ENCODE measurements around the gene ATP8B2. TPM values are rescaled to one million over a fixed set of nuclear protein-coding genes. Genes with fewer than 3 reads are reported as not detected.

Gene ATP8B2
- total and polyA plus RNA-seq, 7 donors: 0.92 to 64.3 (median 53.1) TPM

DNA sequence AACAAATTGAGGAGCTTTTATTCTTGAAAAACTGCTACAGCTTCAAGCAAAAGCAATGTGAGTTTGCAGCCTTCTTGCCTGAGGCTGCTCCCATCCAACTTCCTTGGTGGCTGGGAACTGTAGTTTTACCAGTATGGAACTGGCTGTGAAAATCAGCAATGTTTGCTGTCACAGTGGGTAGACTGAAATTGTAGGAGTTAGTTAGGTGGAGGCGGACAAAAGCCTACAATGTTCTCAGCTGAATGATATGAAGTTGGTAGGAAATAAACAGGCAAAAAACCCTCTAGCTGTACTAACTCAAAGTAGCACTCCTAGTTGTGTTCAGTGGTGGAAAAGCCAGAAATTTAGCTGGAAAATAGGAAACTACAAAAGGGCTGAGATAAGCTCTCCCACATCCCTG lies 34.4 kb upstream of the ATP8B2 start:
- peaks cover 2 to 14% (median 9%) of the 10 kb centered on the region in 4 donors for H3K9me3 ChIP-seq
- WGBS, 2 donors: 87 to 92% methylated on average over 1 of the region's 1 CpG
- intact Hi-C loops (cut with DNase I): no loop called here
- H3K4me3 ChIP-seq: no peak overlapping the region
- H3K36me3 ChIP-seq: no peaks in the 10 kb centered on the region
- no peaks in the 10 kb centered on the region for H3K27me3 ChIP-seq
- TF ChIP-seq EP300 (IDR thresholded peaks at IDR 0.05) (no peak), POLR2AphosphoS5 (IDR thresholded peaks at IDR 0.05) (no peak), POLR2A (IDR thresholded peaks at IDR 0.05) (no peak)
- TF ChIP-seq, protein P1, sequence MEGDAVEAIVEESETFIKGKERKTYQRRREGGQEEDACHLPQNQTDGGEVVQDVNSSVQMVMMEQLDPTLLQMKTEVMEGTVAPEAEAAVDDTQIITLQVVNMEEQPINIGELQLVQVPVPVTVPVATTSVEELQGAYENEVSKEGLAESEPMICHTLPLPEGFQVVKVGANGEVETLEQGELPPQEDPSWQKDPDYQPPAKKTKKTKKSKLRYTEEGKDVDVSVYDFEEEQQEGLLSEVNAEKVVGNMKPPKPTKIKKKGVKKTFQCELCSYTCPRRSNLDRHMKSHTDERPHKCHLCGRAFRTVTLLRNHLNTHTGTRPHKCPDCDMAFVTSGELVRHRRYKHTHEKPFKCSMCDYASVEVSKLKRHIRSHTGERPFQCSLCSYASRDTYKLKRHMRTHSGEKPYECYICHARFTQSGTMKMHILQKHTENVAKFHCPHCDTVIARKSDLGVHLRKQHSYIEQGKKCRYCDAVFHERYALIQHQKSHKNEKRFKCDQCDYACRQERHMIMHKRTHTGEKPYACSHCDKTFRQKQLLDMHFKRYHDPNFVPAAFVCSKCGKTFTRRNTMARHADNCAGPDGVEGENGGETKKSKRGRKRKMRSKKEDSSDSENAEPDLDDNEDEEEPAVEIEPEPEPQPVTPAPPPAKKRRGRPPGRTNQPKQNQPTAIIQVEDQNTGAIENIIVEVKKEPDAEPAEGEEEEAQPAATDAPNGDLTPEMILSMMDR (IDR thresholded peaks at IDR 0.05): no peak
- no peak overlapping the region for H3K27ac ChIP-seq
- H3K4me1 ChIP-seq: no peaks in the 10 kb centered on the region
- no peak for DNase-seq

DNA sequence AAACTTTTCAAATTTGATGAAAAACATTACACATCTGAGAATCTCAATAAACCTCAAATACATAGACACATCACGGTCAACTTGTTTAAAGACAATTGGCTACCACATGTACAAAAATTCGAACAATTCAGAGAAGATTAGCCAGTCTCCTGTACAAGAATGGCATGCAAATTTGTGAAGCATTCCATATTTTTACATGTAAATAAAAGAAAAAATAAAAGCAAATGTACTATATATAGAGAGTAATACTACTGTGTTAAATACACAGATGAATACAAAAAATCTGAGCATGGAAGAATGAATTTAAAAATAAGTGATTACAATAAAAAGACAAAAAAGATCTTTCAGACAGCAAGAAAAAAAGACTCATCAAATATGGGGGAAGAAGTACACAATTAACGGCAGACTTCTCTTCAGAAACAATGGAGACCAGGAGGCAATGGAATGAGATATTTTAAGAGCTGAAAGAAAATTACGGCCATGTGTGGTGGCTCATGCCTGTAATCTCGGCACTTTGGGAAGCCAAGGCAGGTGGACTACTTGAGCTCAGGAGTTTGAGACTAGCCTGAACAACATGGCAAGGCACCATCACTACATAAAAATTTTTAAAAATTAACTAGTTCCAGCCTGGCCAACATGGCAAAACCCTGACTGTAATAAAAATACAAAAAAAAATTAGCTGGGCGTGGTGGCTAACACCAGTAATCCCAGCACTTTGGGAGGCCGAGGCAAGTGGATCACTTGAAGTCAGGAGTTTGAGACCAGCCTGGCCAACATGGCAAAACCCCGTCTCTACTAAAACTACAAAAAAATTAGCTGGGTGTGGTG lies 29.7 kb upstream of the ATP8B2 start:
- no peak overlapping the region for H3K4me3 ChIP-seq
- H3K4me1 ChIP-seq: no peaks in the 10 kb centered on the region
- intact Hi-C loops (cut with DNase I): no loop called here
- no peak overlapping the region for H3K27ac ChIP-seq
- WGBS, 2 donors: 77 to 87% methylated on average over 8 of the region's 8 CpGs
- no peaks in the 10 kb centered on the region for H3K36me3 ChIP-seq
- DNase-seq: no peak
- no peaks in the 10 kb centered on the region for H3K27me3 ChIP-seq
- peaks cover 5 to 17% (median 14%) of the 10 kb centered on the region in 4 donors for H3K9me3 ChIP-seq
- no peak for TF ChIP-seq EP300 (IDR thresholded peaks at IDR 0.05)
- no peak for TF ChIP-seq POLR2AphosphoS5 (IDR thresholded peaks at IDR 0.05)
- TF ChIP-seq, protein P1 (IDR thresholded peaks at IDR 0.05): no peak
- no peak for TF ChIP-seq POLR2A (IDR thresholded peaks at IDR 0.05)

DNA sequence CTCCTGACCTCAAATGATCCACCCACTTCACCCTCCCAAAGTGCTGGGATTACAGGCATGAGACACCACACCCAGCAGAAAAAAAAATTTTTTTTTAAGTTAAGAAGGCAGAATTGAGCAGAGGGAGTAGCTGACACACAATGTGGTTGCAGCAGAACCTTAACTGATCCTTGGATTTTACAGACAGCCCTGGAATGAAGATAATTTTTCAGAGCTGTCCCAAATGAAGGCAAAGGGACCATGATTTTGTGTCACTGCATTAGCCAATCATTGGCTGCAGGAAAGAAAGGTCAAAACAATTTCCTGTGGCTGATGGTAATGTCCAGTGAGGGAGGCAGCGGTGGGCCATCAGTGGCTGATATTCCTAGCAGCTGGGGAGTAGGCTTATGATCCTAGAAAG lies 23.7 kb upstream of the ATP8B2 start:
- H3K36me3 ChIP-seq: no peaks in the 10 kb centered on the region
- no peak overlapping the region for H3K27ac ChIP-seq
- no peaks in the 10 kb centered on the region for H3K27me3 ChIP-seq
- H3K4me3 ChIP-seq: no peak overlapping the region
- peaks cover 0 to 3% (median 0%) of the 10 kb centered on the region in 4 donors for H3K9me3 ChIP-seq
- no peak for DNase-seq
- no peak for TF ChIP-seq POLR2A (IDR thresholded peaks at IDR 0.05)
- no peak for TF ChIP-seq POLR2AphosphoS5 (IDR thresholded peaks at IDR 0.05)
- TF ChIP-seq EP300 (IDR thresholded peaks at IDR 0.05): no peak
- TF ChIP-seq, protein P1 (IDR thresholded peaks at IDR 0.05): no peak
- intact Hi-C loops (cut with DNase I): no loop called here
- WGBS, 2 donors: 93 to 94% methylated on average over 1 of the region's 1 CpG
- no peaks in the 10 kb centered on the region for H3K4me1 ChIP-seq

DNA sequence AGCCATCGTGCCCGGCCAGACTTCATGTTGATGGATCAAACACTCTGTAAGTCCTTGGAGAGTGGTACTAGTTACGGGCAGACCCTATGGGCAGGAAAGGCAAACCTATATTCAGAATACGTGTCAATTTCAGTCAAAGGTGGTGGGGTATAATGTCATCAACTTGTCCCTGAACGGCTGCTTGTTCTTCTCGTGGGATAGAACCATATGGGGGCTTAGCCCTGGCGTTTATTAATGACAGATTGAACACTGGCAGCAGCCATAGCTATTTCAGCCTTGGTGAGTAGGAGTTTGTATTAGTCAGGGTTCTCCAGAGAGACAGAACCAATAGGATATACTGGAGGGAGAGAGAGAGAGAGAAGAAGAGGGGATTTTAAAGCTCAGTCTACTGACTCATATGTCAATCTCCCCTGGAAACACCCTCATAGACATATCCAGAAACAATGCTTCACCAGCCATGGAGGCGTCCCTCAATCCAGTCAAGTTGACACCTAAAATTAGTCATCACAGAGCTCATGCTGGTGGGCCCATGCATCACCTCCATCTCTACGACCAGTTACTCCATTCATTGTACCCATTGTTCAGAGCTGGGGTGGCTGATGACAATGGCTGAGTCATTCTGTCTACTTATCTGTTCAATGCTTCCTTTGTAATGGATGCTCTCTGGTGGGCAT lies 20.5 kb upstream of the ATP8B2 start:
- intact Hi-C loops (cut with DNase I): no loop called here
- DNase-seq: no peak
- Histone ChIP-seq H3K4me1 (no peaks in the 10 kb centered on the region), H3K27ac (no peak overlapping the region), H3K4me3 (no peak overlapping the region), H3K36me3 (no peaks in the 10 kb centered on the region), H3K27me3 (no peaks in the 10 kb centered on the region), H3K9me3 (no peaks in the 10 kb centered on the region)
- TF ChIP-seq, protein P1 (IDR thresholded peaks at IDR 0.05): no peak
- TF ChIP-seq POLR2AphosphoS5 (IDR thresholded peaks at IDR 0.05) (no peak), POLR2A (IDR thresholded peaks at IDR 0.05) (no peak), EP300 (IDR thresholded peaks at IDR 0.05) (no peak)
- WGBS, 2 donors: 77 to 82% methylated on average over 9 of the region's 9 CpGs
